Esophagus squamous epithelium (tissue), 5 donors: ENCODE measurements around the gene RNF115. TPM values are rescaled to one million over a fixed set of nuclear protein-coding genes. Genes with fewer than 3 reads are reported as not detected.

ENCODE experiments used
- DNase-seq: peaks from one replicate; lab custom pipeline; 2025; lab: John Stamatoyannopoulos, UW
- H3K27ac ChIP-seq, 4 donors: fragments of 200-600 bp; sonication (generic); one replicate each; pipeline ENCODE4 v1.5.1; 2016 to 2019; ENCODE audit warnings: mild to moderate bottlenecking in 1 of 4
- H3K27me3 ChIP-seq, 4 donors: fragments of 200-600 bp; sonication (generic); 1 replicate in 3 of 4; 2 replicates in 1 of 4; pipeline versions ENCODE4 v1.5.1 to v1.6.0; 2017 to 2021; ENCODE audit warnings: antibody characterized with exemption in 1 of 4
- H3K36me3 ChIP-seq, 3 donors: fragments of 200-600 bp; sonication (generic); one replicate each; pipeline ENCODE4 v1.5.1; 2016 to 2019
- H3K4me1 ChIP-seq, 3 donors: fragments of 200-600 bp; sonication (generic); one replicate each; pipeline ENCODE4 v1.5.1; 2017 to 2019
- H3K4me3 ChIP-seq, 4 donors: fragments of 200-600 bp; sonication (generic); 1 replicate in 3 of 4; 2 replicates in 1 of 4; pipeline ENCODE4 v1.5.1; 2016 to 2019; ENCODE audit warnings: mild to moderate bottlenecking in 2 of 4, moderate library complexity in 1 of 4
- H3K9me3 ChIP-seq, 3 donors: fragments of 200-600 bp; sonication (generic); one replicate each; pipeline ENCODE4 v1.5.1; 2016 to 2019
- CTCF ChIP-seq, 6 experiments: fragments of 450-650 bp in 4 of 6; fragments of 200-600 bp in 2 of 6; sonication (generic) in 2 of 6; IDR thresholded peaks; one replicate each; pipeline ENCODE4 v1.5.1; 2016 to 2019; ENCODE audit warnings: antibody characterized with exemption in 6 of 6, mild to moderate bottlenecking in 4 of 6, moderate library complexity in 4 of 6
- POLR2A ChIP-seq, 4 donors: fragments of 450-650 bp; IDR thresholded peaks; one replicate each; pipeline ENCODE4 v1.6.1; 2017; ENCODE audit warnings: antibody characterized with exemption in 4 of 4, mild to moderate bottlenecking in 4 of 4, moderate library complexity in 3 of 4
- whole genome bisulfite sequencing, 2 donors: methylation state at CpG; one replicate each; pipeline ENCODE4 v1.1.5; 2018; 5-methylcytosine and 5-hydroxymethylcytosine counted together
- intact Hi-C: fragments of 100-400 bp; cut with DNase I; formaldehyde crosslinking; loops from one replicate; pipeline ENCODE4 v1.15.0; 2022
- total RNA-seq, 4 donors: library from RNA; depleted of rRNA; stranded (reverse); fragments of >200 nt; gene quantifications; one replicate each; pipeline ENCODE4 v1.1.0, GENCODE V29; 2016
- donor health status: DM: yes; HTN: yes; CAD: no.

The RNF115 gene
- total RNA-seq = 10 to 100 TPM in 1 of 4 donors, 1 to 10 TPM in 3; 4.3 to 17.5 (median 6.1) TPM

GRCh38 chr1:145823565-145824498, at the start of gene RNF115, which contains the start of gene POLR3C:
TSS of gene RNF115 (minus strand) at chr1:145824095. CDS start at chr1:145823873, 222 bp downstream.
TSS of gene POLR3C (plus strand) at chr1:145824200. CDS start at chr1:145825777, 1,577 bp downstream.
- DNase-seq = peak; percentile 48
- 0 to 3% methylated on average over 18 to 24 of the region's 89 CpGs for WGBS, 2 donors
- TF ChIP-seq POLR2A (IDR thresholded peaks at IDR 0.05) (peak in 3 of 4 donors; percentile 3 to 91 (median 88)), CTCF (IDR thresholded peaks at IDR 0.05) (peak in 1 of 6 experiments; percentile 11)

DNA sequence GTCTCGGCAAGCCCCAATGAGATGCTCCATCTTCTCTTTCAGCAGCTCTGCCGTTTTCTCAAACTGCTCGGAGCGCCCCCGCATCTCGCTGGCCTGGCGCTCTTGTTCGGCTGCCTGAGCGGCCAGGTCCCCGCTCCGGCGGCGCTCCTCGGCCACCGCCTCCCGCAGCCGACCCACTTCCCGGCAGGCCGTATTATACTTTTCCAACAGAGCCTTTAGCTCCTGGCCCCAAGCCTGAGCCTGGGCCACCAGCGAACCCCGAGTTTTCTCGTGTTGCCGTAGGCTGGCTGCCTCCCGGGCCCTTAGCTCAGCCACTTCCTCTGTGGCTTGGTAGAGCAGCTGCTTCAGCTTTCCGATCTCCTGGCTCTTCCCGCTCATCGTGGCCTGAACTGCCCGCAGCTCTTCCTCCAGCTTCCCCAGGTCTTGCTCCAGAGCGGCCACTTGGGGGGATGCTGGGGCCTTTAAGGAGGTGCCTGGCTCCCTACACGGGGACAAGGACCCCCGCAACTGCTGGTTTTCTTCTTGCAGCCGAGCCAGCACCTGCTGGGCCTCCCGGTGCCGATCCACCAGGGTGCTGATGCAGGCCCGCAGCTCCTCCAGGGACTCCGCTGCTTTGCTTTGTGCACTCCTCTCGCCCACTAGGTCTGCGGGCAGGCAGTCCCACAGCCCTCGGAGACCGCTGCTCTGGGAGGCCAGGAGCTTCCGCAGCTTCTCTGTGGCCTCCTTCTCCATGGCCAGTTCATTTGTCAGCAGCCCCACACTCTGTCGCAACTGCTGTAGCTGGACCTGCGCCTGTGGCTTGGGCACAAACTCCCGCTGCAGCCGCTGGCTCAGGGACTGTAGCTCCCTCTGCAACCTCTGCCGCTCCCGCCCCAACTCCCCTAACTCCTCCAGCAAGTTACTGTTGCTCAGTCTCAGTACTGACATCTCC, 48.4 kb upstream of the RNF115 start:
- H3K9me3 ChIP-seq = no peaks in the 10 kb centered on the region
- DNase-seq = no peak
- no peak for TF ChIP-seq CTCF (IDR thresholded peaks at IDR 0.05)
- peak in 1 of 4 donors; percentile 21 for TF ChIP-seq POLR2A (IDR thresholded peaks at IDR 0.05)
- whole genome bisulfite sequencing, 2 donors = 21 to 41% methylated on average over 22 to 43 of the region's 47 CpGs
- peaks cover 9 to 30% (median 14%) of the 10 kb centered on the region in 3 donors for H3K4me1 ChIP-seq
- H3K4me3 ChIP-seq = peak overlapping the region; percentile 23 to 62 (median 51)
- peaks cover 0 to 23% (median 0%) of the 10 kb centered on the region in 3 donors for H3K36me3 ChIP-seq
- peak overlapping the region; percentile 61 to 85 (median 80) for H3K27ac ChIP-seq
- intact Hi-C loops = no loop called here
- H3K27me3 ChIP-seq = no peaks in the 10 kb centered on the region

More at GRCh38 chr1:145823565-145824498, at the start of gene RNF115, which contains the start of gene POLR3C:
- peak within 1 kb of the TSS; percentile 58 to 95 (median 72) for H3K4me3 ChIP-seq
- peaks cover 16 to 31% (median 20%) of the 10 kb centered on the region in 3 donors for H3K36me3 ChIP-seq
- no peaks in the 10 kb centered on the region for H3K9me3 ChIP-seq
- peaks cover 0 to 27% (median 11%) of the 10 kb centered on the region in 3 donors for H3K4me1 ChIP-seq
- H3K27ac ChIP-seq = peak within 1 kb of the TSS; percentile 89 to 97 (median 92)
- intact Hi-C loops = no loop called here
- H3K27me3 ChIP-seq = no peaks in the 10 kb centered on the region

DNA sequence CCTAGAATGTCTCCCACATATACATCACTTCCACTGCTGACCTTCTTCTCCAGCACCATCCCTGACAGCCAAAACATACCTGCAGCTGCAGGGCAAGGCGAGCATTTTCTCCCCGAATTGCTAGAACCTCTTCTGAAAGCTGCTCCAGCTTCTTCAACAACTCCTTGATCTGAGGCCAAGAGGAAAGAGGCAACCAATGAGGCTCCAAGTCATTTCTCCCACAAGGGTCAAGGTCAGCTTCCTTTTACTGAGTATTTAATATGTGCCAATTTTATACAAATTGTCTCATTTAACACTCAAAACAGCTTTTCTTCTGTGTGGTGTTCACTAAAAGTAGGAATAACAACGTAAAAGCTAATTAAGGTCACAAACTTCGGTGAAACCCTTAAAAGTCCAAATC, 44.3 kb upstream of the RNF115 start:
- intact Hi-C loops = no loop called here
- no peaks in the 10 kb centered on the region for H3K27me3 ChIP-seq

More for the DNA sequence above, 44.3 kb upstream of the RNF115 start:
- Histone ChIP-seq H3K9me3 (no peaks in the 10 kb centered on the region), H3K4me3 (no peak overlapping the region), H3K27ac (no peak overlapping the region), H3K36me3 (peaks cover 0 to 36% (median 0%) of the 10 kb centered on the region in 3 donors), H3K4me1 (peaks cover 9 to 27% (median 14%) of the 10 kb centered on the region in 3 donors)
- TF ChIP-seq CTCF (IDR thresholded peaks at IDR 0.05) (no peak), POLR2A (IDR thresholded peaks at IDR 0.05) (no peak)
- no peak for DNase-seq
- 70 to 80% methylated on average over 4 of the region's 4 CpGs for WGBS, 2 donors
